GM21786 (cell line): ENCODE results near the gene PUDP.
"Not testable (repeated sequence)": the region's sequence is repeated elsewhere in the genome, so short reads cannot be mapped to it uniquely, and the experiment has no call there.

Experiments used
- ATAC-seq: cut with Tn5 transposase; IDR thresholded peaks from one replicate; pipeline ENCODE4 v1.9.1; 2021; ENCODE audit not compliant: unreplicated experiment

The PUDP gene

GRCh38 chrX:7147978-7148854, at the start of gene PUDP:
Gene PUDP, minus strand, starts transcription at chrX:7148153. Its CDS starts 40 bp downstream, at chrX:7148113.
- ATAC-seq, result peak; percentile 80

GRCh38 chrX:7194606-7195005, 46.7 kb upstream of the PUDP start:
- no peak for ATAC-seq

- ATAC-seq, result no peak
Observed at GRCh38 chrX:7192871-7193270, 44.9 kb upstream of the PUDP start.

- no peak for ATAC-seq
Observed at GRCh38 chrX:7191681-7192110, 43.7 kb upstream of the PUDP start.

GRCh38 chrX:7190157-7190556, 42.2 kb upstream of the PUDP start:
- ATAC-seq, result no peak

GRCh38 chrX:7188672-7189071, 40.7 kb upstream of the PUDP start:
- ATAC-seq, result no peak

- ATAC-seq, result no peak
Observed at GRCh38 chrX:7184816-7185215, 36.9 kb upstream of the PUDP start.

GRCh38 chrX:7179446-7179845, 31.5 kb upstream of the PUDP start:
- ATAC-seq, result no peak

GRCh38 chrX:7178859-7179258, 30.9 kb upstream of the PUDP start:
- ATAC-seq, result not testable (repeated sequence)

- no peak for ATAC-seq
Observed at GRCh38 chrX:7170898-7171297, 22.9 kb upstream of the PUDP start.

- ATAC-seq, result no peak
Observed at GRCh38 chrX:7169627-7170026, 21.7 kb upstream of the PUDP start.

GRCh38 chrX:7168371-7168770, 20.4 kb upstream of the PUDP start:
- no peak for ATAC-seq

- ATAC-seq, result no peak
Observed at GRCh38 chrX:7164174-7164573, 16.2 kb upstream of the PUDP start.

- ATAC-seq, result no peak
Observed at GRCh38 chrX:7163146-7163677, 15.3 kb upstream of the PUDP start.

- ATAC-seq, result no peak
Observed at GRCh38 chrX:7159149-7159861, 11.4 kb upstream of the PUDP start.

- no peak for ATAC-seq
Observed at GRCh38 chrX:7158468-7158990, 10.6 kb upstream of the PUDP start.

- ATAC-seq, result no peak
Observed at GRCh38 chrX:7156879-7157278, 8.9 kb upstream of the PUDP start.

- no peak for ATAC-seq
Observed at GRCh38 chrX:7155163-7155562, 7.2 kb upstream of the PUDP start.

- ATAC-seq, result no peak
Observed at GRCh38 chrX:7154041-7154597, 6.2 kb upstream of the PUDP start.

- no peak for ATAC-seq
Observed at GRCh38 chrX:7153231-7153630, 5.3 kb upstream of the PUDP start.

- no peak for ATAC-seq
Observed at GRCh38 chrX:7149411-7149810, 1.5 kb upstream of the PUDP start.
